Fibroblast of skin of left quadriceps (primary cell): ENCODE measurements around the gene STK26.
"Not testable (repeated sequence)": the region's sequence is repeated elsewhere in the genome, so short reads cannot be mapped to it uniquely, and the experiment has no call there.

ENCODE experiments used
- DNase-seq, 2 experiments: peaks; one replicate each; pipeline ENCODE4 v3.0.0-alpha.2; 2013; ENCODE audit warnings: low read depth in 2 of 2

Gene STK26

DNA sequence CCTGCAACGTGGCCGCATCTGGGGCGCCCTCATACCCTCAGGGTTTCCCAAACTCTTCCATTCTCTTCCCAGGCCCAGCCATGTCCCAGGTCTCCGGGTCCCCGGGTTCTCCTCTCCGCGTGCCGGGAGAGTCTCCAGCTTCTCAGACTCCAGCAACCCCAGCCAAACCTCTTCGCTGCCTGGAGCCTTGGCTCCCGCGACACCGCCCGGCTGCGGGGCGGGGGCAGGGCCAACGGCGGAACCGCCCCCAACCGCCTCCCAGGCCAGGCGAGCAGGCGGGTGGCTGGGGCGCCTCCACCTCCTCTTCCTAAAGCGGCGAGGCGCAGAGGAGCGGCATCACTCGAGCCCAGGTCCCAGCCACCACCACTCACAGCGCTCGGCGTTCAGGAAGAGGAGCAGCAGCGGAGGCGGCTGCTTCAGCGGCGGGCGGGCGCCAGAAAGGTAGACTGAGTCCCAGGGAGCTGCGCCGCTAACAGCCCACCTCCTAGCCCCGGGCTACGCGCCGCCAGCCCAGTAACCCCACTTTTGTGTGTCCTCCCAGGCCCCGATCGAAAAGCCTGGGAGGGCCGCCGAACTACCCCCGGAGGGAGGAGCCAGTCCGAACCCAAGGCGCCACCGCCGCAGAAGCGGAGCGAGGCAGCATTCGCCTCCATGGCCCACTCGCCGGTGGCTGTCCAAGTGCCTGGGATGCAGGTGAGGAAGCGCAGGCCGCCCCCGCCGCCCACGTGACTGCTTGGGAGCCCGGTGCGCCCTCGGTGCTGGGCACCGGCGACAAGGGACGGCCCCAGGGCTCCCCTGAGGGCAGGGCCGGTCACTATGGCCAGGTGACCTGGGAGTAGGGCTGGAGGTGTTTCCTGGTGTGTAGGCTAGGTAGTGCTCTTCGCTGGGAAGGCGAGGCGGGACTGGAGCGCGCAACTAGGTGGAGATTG is at the start of gene STK26:
STK26 (plus strand) TSS at position 336 of the 929 bp plus-strand sequence; CDS start at position 652, 316 bp downstream.
- peak; percentile 30 to 34 for DNase-seq

DNA sequence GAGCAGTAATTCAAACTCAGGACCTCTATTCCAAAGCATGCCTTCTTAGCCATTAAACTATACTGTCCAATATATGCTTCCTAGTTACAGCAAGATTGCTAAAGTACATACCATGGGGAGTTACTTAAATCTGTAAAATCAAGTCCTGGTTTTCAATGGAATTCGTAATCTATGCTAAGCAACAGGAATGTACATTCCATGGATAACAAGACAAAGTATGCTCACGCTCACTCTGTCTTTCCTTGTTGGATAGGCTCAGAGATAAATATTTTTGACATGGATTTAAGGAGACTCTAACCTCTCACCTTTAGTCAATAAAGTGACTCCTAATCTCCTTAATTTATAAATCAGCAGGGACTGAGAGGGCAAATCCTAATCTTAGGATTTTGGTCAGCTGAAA is 47.3 kb upstream of the STK26 start:
- DNase-seq, result peak in 1 of 2 experiments; percentile 0

DNA sequence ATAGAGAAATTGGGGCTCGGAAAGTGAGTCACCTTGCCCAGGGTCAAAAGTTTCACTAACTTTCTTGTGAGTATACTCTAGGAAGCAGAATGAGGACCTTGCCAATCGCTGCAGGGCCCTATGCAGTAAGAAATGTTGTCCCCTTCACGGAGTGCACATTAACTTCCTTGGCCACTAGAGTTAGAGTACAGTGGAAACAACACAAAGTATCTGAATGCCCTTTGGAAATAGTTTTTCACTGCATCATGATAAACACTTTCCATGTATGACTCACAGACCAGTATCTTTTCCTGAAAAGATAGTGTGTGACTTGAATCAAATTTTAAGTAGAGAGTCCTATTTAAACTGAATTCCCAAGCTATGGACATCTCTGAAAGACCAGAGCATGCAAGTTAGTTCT is 45.5 kb upstream of the STK26 start:
- no peak for DNase-seq

DNA sequence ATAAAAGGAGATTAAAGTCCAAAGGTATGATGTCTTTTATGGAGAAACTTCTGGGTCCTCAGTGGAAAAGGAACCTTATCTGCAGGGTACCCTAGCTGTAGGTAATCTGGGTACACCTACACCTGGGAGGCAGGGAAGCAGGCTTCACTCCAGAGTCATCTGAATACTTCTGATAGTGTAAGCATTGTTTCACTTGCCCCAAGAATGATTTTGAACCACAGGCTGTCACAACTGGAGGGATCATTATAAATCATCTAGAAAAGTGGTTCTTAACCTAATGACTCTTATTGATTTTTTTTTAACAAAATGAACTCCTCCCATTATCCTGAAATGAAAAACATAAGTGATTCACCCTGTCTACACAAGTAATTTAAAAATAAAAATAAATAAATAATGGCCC is 44.0 kb upstream of the STK26 start:
- no peak for DNase-seq

DNA sequence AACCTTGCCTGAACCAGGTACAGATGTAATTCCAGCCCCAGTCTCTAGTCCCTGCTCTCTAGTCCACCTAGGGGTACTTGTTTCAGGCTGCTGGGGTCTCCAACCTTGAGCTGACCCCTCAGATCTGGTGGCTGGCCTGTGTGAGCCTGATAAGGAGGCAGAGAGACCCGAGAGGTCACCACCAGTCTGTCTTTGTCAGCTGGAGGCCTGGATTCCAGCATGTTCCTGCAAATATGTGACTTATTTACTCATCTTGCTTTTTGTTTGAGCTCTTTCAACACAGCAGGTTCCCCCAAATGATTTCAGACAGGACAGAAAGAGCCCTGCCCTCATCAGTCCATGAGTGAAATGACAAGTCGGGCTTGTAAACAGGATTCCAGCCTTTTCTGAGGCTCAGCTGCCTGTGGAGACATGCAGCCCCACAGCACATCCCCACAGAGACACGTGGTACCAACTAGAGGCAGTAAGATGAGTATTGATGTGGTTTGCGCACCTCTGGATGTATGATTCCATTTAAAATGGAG is 37.5 kb upstream of the STK26 start:
- no peak for DNase-seq

DNA sequence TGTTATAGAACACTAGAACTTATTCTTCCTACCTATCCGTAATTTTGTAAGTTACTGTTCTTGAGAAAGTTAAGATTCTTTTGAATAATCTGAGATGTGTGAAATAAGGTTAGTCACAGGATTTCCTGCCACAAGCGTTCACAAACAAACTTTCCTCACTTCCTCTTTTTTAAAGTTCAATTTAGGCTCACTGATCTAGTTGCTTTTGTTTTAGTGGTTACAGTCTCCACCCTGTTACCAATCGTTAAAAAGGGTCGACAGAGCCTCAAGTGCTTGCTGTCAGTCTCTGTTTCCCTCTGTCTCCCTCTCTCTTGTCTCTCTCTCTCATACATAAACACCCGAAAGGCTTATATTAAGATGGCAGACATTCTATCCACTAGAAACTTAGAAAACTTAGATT is 35.9 kb upstream of the STK26 start:
- no peak for DNase-seq

DNA sequence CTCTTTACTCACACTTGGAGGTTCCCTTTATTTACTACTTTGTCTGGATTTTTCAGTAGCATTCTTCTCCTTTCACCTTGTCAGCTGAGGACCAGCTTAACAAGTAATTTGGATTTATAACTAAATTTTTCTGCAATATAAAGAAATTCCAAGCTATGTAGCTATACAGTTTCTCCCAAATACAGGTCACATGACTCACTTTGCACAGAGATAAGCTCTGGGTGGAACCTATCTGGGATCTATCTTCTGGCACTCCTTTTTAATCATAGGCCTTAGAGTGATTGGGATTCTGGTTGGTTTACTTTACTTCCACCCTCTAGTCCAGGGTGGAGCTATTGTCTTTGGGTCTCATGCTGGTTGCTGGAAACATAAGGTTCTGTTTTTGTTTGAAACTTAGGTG is 34.9 kb upstream of the STK26 start:
- no peak for DNase-seq

DNA sequence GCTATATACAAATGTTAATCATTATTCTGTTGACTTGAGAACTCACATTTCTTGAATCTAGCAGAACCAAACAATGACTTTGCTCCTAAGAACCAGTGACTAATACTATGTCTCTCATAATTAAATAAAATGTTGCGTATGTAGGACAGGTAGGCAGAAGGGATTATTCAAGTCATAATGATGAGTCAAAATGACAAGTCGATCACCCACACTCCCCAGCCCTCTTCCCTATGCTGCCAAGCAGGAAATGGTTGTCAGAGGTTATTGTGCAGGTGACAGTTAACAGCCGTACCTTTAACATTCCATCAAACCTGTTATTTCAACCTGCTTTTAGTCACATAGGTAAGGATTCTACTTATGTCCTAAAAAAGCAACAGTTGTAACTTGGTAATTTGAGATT is 22.0 kb upstream of the STK26 start:
- no peak for DNase-seq

DNA sequence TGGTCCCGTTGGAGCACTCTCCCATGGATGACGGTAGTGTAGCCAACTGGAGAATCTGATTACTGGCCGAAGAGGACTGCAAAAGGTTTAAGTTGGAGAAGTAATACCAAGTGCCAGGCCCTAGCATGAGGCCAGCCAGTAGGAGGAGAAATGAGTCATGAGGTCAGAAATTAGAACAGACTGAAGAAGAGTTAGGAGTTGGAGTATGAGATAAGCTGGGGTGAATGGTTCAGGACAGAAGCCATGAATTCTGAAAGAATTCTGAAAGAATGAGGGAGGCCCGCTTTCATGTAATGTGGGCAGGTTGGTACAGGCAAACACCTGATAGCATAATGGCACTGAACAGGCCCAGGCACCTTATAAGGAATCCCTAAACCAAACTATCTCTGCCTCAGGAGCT is 18.4 kb upstream of the STK26 start:
- DNase-seq, result no peak

DNA sequence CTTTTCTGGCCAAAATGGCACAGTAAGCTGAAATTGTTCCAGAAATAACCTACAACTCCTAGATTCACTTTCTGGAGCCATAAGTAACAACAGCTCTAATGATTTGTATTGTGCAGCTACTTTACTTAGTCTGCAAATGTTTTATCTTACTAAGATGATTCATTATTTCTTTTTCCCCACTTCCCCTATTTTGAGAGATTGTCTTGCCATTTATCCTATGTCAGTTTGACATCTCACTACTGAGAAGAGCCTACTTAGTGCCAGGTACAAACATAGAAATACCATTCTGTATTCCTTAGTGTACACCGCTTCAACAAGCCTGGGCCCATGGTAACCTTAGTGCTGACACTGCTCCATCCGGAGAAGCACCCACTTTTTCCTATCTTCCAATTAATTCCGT is 13.8 kb upstream of the STK26 start:
- no peak for DNase-seq

DNA sequence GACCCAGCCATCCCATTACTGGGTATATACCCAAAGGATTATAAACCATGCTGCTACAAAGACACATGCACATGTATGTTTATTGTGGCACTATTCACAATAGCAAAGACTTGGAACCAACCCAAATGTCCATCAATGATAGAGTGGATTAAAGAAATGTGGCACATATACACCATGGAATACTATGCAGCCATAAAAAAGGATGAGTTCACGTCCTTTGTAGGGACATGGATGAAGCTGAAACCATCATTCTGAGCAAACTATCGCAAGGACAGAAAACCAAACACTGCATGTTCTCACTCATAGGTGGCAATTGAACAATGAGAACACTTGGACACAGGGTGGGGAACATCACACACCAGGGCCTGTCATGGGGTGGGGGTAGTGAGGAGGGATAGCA is 12.9 kb upstream of the STK26 start:
- not testable (repeated sequence) for DNase-seq

DNA sequence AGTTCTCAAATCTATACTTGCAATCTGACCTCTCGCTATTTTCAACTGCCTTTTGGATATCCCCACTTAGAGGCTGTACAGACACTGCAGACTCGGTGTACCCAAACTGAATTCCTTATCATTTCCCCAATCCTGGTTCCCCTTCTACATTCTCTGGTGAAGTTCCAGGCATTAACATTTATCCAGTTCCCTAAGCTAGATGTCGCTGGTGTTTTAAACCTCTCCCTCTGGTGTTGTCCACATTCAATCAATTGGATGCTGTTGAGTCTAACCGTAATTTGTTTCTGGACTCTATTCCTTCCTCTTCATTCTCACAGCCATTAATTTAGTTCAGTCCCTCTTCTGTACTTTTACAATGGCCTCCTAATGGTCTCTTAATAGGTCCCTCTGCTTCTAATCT is 7.2 kb upstream of the STK26 start:
- no peak for DNase-seq

DNA sequence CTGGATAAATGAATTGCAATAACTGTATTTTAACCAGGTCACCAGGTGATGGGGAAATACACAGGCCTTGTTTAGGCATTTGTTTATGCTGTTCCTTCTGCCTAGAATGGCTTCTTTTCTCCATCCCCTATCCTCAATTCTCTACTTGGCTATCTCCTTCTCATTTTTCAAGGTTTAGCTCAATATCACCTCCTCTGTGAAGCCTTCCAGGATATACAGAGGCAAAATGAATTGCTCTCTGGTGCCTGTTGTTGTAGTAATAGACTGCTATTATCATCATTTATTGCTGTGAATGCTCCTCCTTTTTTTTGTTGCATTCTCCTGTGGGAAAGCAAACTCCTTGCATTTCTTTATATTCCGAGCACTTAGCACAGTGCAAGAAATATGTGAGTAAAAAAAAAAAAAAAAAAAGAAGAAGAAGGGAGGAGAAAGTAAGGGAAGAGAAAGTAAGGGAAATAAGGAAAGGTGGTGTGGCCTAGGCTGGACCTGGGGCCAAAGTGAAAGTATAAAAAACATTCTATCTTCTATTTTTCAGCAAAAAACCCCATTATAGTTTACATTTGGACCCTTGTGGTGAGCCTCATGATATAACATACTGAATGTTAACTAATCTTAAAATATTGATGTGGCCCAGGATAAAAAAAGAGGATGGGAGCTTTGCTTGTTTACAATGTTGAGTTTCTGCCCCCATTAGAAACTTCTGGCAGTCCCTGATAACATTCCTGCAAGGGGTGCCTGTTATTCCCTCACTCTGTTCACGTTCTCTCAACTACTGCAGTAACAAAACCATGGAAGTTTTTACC is 6.3 kb upstream of the STK26 start:
- no peak for DNase-seq

DNA sequence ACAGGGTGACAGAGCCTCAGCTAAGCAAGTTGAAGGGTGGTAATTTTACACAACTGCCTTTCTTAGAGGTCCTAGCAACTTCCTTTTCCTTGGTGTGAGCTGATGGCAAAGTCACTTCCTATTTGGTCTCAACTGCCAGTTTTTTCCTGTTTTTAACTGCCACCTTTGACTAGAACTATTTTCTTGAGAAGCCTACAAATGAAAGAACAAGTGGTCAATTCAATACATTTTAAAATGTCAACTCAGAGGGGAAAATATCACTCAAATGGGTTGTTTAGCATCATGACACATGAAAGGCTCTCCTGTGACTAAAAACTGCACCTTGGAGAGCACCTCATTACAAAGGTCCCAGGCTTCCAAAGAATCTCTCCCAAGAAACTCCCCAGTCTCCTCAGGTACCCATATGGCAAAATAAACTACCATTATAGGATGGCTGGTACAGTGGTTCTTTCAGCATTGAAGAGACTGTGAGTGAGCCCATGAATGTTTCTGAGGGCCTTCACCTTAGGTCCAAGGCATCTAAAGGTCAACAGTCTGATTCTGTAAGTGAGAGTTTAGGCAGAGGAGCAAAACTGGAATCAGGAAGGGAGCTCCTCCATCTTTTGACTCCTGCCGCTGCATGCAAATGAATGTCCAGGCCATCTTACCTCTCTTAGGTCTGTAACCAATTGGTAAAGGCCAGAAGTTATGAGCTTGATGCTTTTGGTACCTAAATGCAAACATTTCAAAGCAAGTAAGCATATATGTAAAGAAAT is 5.5 kb upstream of the STK26 start:
- DNase-seq, result no peak

DNA sequence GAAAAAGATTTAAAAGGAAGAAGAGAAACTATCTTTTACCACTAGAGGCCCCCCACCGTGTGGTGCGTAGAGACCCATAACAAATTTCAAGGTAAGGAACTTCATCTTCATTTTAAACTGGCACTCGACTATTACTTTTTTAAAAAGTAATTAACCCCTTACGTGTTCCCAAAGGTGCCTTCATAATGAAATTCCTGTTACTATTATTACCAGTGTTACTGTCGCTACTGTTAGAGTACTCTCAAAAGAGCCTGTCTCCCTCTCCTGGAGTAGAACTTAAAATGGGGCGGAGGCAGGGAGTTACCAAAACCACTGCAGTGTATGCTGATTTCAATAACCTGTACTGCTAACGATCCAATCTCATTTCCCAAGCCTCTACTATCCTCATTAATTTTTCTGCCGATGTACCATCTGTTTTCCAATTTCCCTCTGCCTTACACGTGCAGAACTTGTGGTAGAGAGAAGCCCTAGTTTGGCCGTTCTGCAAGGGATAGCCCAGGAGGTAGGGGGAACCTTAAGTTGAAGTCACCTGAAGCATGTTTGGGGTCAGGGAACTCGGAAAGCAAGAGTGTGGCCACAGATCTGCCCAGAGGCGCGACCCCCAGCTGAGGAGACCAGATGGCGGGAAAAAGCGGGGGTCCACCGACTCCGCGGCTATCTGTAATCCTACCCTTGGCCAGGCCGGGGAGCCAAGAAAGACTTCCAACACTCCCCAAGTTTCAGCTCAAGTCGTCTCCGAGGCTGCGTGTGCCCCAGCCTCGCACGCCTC is 720 bp upstream of the STK26 start:
- no peak for DNase-seq

DNA sequence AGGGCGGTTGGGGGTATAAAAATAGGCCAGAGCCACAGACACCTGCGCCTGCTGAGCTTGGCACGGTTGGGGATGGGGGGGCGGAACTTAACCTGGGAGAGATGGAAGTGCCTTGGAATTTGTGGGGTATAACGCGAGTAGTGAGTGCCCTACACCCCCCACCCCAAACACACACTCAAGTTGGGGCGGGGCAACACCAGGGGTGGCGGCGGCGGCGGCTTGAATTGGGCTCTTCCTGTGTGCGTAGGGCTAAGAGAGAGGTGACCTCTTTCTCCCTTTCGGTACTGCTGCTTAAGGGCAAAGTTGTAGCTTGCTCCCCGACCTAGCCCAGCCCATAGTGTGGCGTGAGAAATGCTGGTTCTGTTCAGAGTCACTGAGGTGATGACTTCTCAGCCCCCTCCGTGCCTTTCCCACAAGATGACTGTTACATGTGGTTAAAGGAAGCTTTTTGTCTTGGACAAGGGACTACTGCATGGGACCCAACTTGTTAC is 839 bp downstream of the STK26 start:
- DNase-seq, result no peak

DNA sequence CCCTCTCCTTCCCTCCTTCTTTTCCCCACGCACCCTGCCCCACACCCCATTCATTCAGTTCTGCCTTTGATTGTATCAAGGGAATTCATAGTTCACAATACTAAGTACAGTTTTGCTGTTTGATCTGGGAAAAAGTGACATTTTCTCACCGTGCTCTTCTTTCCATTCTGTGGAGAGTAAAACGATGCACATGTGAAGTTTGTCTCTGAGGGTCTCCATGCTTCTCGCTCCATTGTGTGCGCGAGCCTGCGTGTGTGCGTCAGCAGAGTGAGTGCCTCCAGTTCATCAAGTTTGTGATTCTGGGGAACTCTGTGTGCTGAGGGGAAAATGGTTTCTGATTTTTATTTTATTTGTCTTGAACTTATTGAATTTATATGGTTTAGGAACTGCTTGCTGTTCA is 1.9 kb downstream of the STK26 start:
- DNase-seq, result no peak

DNA sequence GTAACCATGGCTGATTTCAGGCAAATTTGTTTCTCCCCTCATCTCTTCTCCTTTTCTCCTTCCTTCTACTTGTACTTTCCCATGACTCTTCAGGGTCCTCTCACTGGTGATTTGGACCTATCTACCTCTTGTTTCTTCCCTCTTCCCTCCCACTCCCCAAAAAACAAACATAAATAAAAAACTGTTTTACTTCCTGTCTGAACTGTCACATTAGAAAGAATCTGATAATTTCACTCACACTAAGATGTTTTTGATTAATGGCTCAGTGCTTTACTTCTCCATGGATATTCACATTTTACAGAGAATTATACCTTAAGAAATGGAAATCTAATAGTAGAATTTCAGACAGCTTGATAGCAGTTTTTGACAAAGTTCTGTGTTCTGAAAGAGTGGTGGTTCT is 7.2 kb downstream of the STK26 start:
- DNase-seq, result no peak

DNA sequence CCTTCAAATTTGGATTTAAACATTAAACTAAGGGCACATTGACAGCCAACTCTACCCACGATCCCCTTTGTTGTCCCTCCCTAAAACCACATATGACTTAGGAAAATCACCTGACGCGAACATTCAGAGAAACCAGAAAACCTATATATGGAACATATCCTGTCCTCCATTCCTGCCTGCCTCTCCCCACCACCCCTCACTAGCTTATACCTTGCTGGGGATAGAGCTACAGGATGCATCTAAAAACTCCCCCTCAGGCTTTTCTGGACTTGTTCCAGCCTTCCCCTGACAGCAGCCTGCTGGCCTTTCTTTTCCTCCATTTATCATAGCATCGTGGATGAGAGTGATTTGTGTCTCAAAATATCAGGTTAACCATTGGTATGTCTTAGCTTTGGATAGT is 8.8 kb downstream of the STK26 start:
- DNase-seq, result no peak

DNA sequence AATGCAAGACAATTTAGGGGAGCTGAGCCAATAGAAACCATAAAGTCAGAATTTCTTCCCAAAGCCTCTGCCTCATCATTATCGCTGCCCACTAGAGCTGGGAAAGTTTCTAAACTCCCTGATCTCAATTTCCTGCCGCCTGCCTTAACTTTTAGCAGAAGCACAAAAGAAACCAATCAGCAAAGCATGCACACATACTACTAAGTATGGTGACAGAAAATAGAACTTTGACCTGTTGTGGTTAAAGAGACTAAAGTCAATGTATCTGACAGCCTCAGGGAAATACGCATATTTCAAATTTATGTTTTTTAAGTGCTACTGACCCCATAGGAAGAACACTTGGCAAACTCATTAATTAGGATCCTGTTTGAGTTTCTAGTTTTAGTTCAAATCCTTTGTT is 10.1 kb downstream of the STK26 start:
- DNase-seq, result no peak

DNA sequence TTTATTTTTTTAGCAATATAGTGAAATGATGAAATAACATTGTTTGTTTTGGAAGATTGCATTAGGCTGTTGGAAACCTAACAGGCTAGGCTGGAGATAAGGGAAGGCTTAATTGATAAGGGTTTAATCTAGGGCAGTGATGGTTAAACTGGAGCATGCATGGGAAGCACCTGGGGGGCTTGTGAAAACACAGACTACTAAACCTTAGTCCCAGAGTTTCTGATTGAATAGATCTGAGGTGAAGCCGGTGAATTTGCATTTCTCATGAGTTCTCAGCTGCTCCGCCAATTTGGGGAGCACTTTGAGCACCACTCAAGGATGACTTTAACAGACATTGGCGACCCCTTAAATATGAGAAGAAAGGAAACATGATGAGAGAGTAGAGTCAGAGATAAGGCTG is 11.5 kb downstream of the STK26 start:
- no peak for DNase-seq
